ENCODE measurements around the gene ANAPC5. TPM values are rescaled to one million over a fixed set of nuclear protein-coding genes. Genes with fewer than 3 reads are reported as not detected.

ANAPC5 gene
- total RNA-seq, 1 experiment from 2014 or later = 101 TPM

DNA sequence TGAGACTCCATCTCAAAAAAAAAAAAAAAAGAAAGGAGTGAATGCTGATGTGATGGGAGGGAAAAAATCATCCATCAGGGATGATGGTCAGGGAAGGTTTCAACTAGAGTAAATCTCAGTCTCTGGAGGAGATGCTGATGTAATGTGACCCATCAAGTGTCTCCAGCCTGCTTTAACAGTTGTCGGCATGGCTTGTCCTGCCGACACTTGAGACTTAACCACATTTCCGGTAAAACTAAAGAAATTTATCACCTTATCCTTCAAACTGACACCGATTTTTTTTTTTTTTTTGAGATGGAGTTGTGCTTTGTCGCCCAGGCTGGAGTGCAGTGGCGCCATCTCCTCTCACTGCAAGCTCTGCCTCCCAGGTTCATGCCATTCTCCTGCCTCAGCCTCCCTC lies 21.5 kb upstream of the ANAPC5 start:
- no peak overlapping the region for H2AK5ac ChIP-seq (ENCODE audit: insufficient read length, low read length)

More for the DNA sequence above, 21.5 kb upstream of the ANAPC5 start:
- no peak overlapping the region for H3K27ac Mint-ChIP-seq
- Histone ChIP-seq H3K79me2 (ENCODE audit: insufficient read depth, low read length) (no peaks in the 10 kb centered on the region), H2BK20ac (ENCODE audit: low read depth, low read length, poor library complexity, severe bottlenecking) (no peak overlapping the region), H3K23ac (ENCODE audit: insufficient read length, low read depth, low read length) (no peak overlapping the region), H3K14ac (ENCODE audit: insufficient read depth, low read length) (no peak overlapping the region), H2AFZ (ENCODE audit: low read length) (no peak overlapping the region), H3K18ac (ENCODE audit: insufficient read length, low read depth, low read length) (no peak overlapping the region), H3K23me2 (ENCODE audit: insufficient read length, low read depth, low read length, poor library complexity, severe bottlenecking) (no peaks in the 10 kb centered on the region), H4K8ac (replicated peaks; ENCODE audit: insufficient read length, low read depth, low read length) (no peak overlapping the region), H3T11ph (ENCODE audit: low read length) (no peak overlapping the region), H3K9ac (ENCODE audit: extremely low read depth, insufficient read length, low read length) (no peak overlapping the region), H3K9me3 (ENCODE audit: control insufficient read depth, low read depth, low read length) (no peaks in the 10 kb centered on the region), H3K4me2 (ENCODE audit: insufficient read depth, insufficient read length, low read length) (no peak overlapping the region), H4K5ac (ENCODE audit: insufficient read length, low read depth, low read length) (no peak overlapping the region), H3K27me3 (ENCODE audit: insufficient read depth, low read length) (no peaks in the 10 kb centered on the region), H2BK5ac (ENCODE audit: insufficient read length, low read length) (no peak overlapping the region), H3K4me1 (ENCODE audit: insufficient read depth, low read length) (no peaks in the 10 kb centered on the region; the same call in 1 of the 2 replicates), H2BK120ac (ENCODE audit: low read depth, low read length, poor library complexity, severe bottlenecking) (no peak overlapping the region), H2BK15ac (ENCODE audit: low read depth, low read length) (no peak overlapping the region), H4K91ac (ENCODE audit: insufficient read length, low read depth, low read length) (no peak overlapping the region), H3K4ac (ENCODE audit: low read depth, low read length) (no peak overlapping the region), H3K79me1 (ENCODE audit: insufficient read depth, low read depth, low read length, poor library complexity, severe bottlenecking) (no peaks in the 10 kb centered on the region), H2BK12ac (ENCODE audit: insufficient read length, low read depth, low read length) (no peak overlapping the region), H3K56ac (ENCODE audit: insufficient read length, low read depth, low read length) (no peak overlapping the region), H4K20me1 (ENCODE audit: control insufficient read depth, insufficient read depth, insufficient read length) (no peaks in the 10 kb centered on the region), H3K27ac (ENCODE audit: insufficient read length, low read depth, low read length) (no peak overlapping the region)
- WGBS (ENCODE audit: extremely low coverage, insufficient read length, low lambda C conversion rate) = no CpG with 5 or more reads among the region's 6 CpGs
- TF ChIP-seq, protein P1, sequence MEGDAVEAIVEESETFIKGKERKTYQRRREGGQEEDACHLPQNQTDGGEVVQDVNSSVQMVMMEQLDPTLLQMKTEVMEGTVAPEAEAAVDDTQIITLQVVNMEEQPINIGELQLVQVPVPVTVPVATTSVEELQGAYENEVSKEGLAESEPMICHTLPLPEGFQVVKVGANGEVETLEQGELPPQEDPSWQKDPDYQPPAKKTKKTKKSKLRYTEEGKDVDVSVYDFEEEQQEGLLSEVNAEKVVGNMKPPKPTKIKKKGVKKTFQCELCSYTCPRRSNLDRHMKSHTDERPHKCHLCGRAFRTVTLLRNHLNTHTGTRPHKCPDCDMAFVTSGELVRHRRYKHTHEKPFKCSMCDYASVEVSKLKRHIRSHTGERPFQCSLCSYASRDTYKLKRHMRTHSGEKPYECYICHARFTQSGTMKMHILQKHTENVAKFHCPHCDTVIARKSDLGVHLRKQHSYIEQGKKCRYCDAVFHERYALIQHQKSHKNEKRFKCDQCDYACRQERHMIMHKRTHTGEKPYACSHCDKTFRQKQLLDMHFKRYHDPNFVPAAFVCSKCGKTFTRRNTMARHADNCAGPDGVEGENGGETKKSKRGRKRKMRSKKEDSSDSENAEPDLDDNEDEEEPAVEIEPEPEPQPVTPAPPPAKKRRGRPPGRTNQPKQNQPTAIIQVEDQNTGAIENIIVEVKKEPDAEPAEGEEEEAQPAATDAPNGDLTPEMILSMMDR (conservative IDR thresholded peaks at IDR 0.05) = no peak
- peaks cover 0 to 6% of the 10 kb centered on the region in 2 experiments; a peak in 1 of 5 replicates for H3K9me3 Mint-ChIP-seq
- no peak overlapping the region for H3K4me3 Mint-ChIP-seq
- no peaks in the 10 kb centered on the region for H3K36me3 Mint-ChIP-seq (ENCODE audit: insufficient read depth in 1 of 3, low read depth in 3 of 3)
- H3K4me1 Mint-ChIP-seq = no peaks in the 10 kb centered on the region
- H3K27me3 Mint-ChIP-seq (ENCODE audit: low read depth) = no peaks in the 10 kb centered on the region; the same call in 1 of the 2 replicates
- DNase-seq = no peak
